Mucosa of descending colon (tissue), 3 donors: ENCODE results near the gene ACBD6. TPM values are rescaled to one million over a fixed set of nuclear protein-coding genes. Genes with fewer than 3 reads are reported as not detected.
A peak's percentile ranks its signal among the peaks of the same experiment; 100 is the strongest.

Experiments
- ATAC-seq: fragments of 200-7000 bp; cut with Tn5 transposase; one replicate; pipeline ENCODE4 v1.9.1; 2020; ENCODE audit warnings: mild to moderate bottlenecking, moderate library complexity
- DNase-seq, 3 donors: peaks; one replicate each; pipeline ENCODE4 v3.0.0-alpha.2; 2020
- H3K36me3 ChIP-seq: fragments of 200-600 bp; one replicate; pipeline ENCODE4 v1.8.0; 2021; ENCODE audit warnings: low read depth, mild to moderate bottlenecking
- H3K4me1 ChIP-seq: fragments of 200-600 bp; one replicate; pipeline ENCODE4 v1.8.0; 2021; ENCODE audit warnings: low read depth, mild to moderate bottlenecking
- H3K4me3 ChIP-seq: fragments of 200-600 bp; one replicate; pipeline ENCODE4 v1.8.0; 2021; ENCODE audit warnings: mild to moderate bottlenecking
- H3K9me3 ChIP-seq: fragments of 200-600 bp; one replicate; pipeline ENCODE4 v1.8.0; 2021; ENCODE audit warnings: mild to moderate bottlenecking
- CTCF ChIP-seq: fragments of 200-600 bp; IDR thresholded peaks from one replicate; pipeline ENCODE4 v1.8.0; 2022; ENCODE audit warnings: antibody characterized with exemption, mild to moderate bottlenecking
- intact Hi-C, 2 donors: fragments of 100-400 bp; cut with DNase I in 1 of 2; cut with micrococcal nuclease in 1 of 2; formaldehyde crosslinking; loops; one replicate each; pipeline versions ENCODE4 v1.11.0 to v1.11.1; 2022; cut with DNase I, micrococcal nuclease
- microRNA-seq: library from miRNA; unstranded; fragments of <30 nt; microRNA quantifications from one replicate; pipeline ENCODE4, GENCODE V29; 2019
- total RNA-seq, 3 donors: library from RNA; stranded (reverse); fragmentation: NEBNext Ultra II Directional in 2 of 3; extraction: Animal tissue kit (Norgen Biotek cat#: 25700) in 2 of 3; gene quantifications; one replicate each; pipeline versions ENCODE4 v1.2.1 to v1.2.4, GENCODE V29; 2021 to 2023
- donor health status: DM: no; HTN: no; CAD: no; lungs with moderate emphysema.
- donor health status: DM: no; HTN: no; CAD: no.
- donor health status: DM: no; HTN: yes; CAD: no.

The ACBD6 gene
- total RNA-seq, 3 donors from 2014 or later, result 23.3 to 32.8 (median 25.0) TPM

DNA sequence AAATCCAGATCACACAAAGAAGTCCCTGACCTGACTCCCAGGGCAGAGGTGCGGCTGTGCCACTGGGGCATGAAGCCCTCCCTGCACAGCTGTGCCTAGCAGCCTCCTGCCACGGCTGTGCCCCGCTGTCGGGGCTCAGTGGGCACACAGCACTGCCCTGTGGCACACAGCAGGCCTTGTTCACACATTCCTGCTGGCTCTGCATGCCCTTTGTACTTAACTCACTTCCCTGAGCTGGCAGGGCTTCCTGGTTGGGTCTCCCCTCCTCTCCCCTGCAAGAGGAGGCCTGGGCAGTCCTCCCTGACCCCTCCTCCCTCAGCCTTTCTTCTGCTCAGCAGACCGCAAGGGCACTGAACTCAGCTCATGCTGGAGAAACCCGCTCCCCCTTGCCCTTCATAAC, 257.5 kb downstream of the ACBD6 start:
- DNase-seq (peak in 1 of 3 donors; percentile 36), ATAC-seq (peak; percentile 43)
- intact Hi-C loops, result no loop called here
- no peaks in the 10 kb centered on the region for H3K4me1 ChIP-seq
- no peaks in the 10 kb centered on the region for H3K36me3 ChIP-seq
- H3K4me3 ChIP-seq, result no peak overlapping the region
- no peaks in the 10 kb centered on the region for H3K9me3 ChIP-seq
- TF ChIP-seq CTCF, result no peak

GRCh38 chr1:180243517-180244221, 258.7 kb downstream of the ACBD6 start:
- ATAC-seq, result no peak
- Histone ChIP-seq H3K9me3 (no peaks in the 10 kb centered on the region), H3K36me3 (no peaks in the 10 kb centered on the region), H3K4me3 (no peak overlapping the region), H3K4me1 (no peaks in the 10 kb centered on the region)
- DNase-seq, result peak in 1 of 3 donors; percentile 12
- intact Hi-C loops, result no loop called here
- TF ChIP-seq CTCF, result no peak

- ATAC-seq, result no peak
- no peaks in the 10 kb centered on the region for H3K9me3 ChIP-seq
- no peaks in the 10 kb centered on the region for H3K36me3 ChIP-seq
- TF ChIP-seq CTCF, result no peak
- no peak for DNase-seq
- H3K4me1 ChIP-seq, result no peaks in the 10 kb centered on the region
- H3K4me3 ChIP-seq, result no peak overlapping the region
- intact Hi-C loops, result no loop called here
Measured at GRCh38 chr1:180241716-180242544, 260.4 kb downstream of the ACBD6 start.

DNA sequence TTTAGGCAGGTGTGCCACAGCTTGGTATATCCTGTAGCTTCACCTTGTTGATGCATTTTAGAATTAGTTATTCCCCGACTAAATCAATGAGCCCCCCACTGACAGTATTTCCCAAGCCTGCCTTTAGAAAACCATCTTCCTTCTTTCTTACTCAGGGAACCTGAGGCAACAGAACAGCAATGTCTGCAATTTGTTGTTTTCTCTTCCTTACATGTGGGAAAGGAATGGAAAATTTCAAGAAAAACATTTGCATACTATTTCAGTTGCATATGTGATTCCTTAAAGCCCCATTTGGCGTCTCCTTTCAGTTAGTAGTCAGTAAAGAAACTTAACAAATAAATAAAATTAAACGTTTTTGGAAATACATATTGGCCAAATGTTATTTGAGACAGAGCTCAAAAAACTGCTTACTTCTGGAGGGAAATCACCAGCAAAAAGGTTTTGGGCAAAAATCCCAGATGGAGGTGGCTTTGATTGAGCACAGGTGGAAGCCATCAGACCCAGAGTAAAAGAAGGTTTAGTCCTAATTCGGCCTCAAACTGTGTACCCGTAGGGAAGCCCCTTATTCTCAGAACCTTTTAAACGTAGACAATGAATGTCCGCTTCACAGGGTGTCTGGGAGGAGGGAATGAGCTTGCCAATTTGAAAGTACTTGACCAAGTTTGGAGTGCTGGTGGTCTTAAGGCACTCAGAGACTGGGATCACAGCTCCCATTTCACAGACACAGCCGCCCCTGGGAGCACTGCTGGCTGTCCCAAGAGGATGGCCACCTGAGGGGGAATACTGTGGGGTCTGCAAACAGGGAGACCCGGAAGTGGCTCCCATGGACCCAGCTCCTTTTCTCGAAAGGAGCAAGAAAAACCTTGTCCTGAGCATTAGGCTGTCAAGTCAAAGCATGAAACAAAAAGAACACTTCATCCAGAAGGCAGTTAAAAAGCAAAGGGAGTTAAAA, 263.0 kb downstream of the ACBD6 start:
- TF ChIP-seq CTCF, result no peak
- ATAC-seq, result no peak
- DNase-seq, result no peak
- Histone ChIP-seq H3K4me3 (no peak overlapping the region), H3K36me3 (no peaks in the 10 kb centered on the region), H3K9me3 (no peaks in the 10 kb centered on the region), H3K4me1 (peaks cover 17% of the 10 kb centered on the region)
- intact Hi-C loops, result no loop called here

DNA sequence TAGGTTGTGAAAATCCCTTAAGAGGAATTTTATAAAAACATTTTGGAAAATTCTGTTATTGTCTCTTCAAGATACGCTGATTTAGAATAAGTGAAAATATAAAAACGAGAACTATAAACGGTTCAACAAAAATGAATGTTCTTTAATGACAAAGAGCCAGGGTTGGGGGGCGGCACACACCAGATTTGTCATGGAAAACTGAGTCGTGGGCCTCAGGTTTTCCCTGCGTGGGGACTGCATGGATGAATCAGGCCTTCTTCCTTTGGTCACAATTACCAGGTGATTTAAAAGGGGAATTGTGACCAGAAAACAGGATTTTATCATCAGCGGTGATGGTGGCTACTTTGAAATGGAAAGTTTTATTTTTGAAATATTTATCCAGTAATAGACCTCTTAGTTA, 263.7 kb downstream of the ACBD6 start:
- no peak for TF ChIP-seq CTCF
- no peaks in the 10 kb centered on the region for H3K36me3 ChIP-seq
- no peak for ATAC-seq
- DNase-seq, result no peak
- intact Hi-C loops, result no loop called here
- H3K4me1 ChIP-seq, result peaks cover 21% of the 10 kb centered on the region
- no peaks in the 10 kb centered on the region for H3K9me3 ChIP-seq
- H3K4me3 ChIP-seq, result no peak overlapping the region

Small RNA genes within 50 kb of the gene (microRNA-seq; reads per million reads assigned to microRNA genes)
- gene MIR3121, result not detected

Other genes with a start within 250 kb of the ACBD6 start
- gene OVAAL, start 56.4 kb upstream of the ACBD6 start, total RNA-seq, result not detected
- gene XPR1, start 129.4 kb upstream of the ACBD6 start, total RNA-seq, result 10 to 100 TPM; 31.6 to 64.9 (median 34.6) TPM